GM21619 (cell line): Measurements from ENCODE around the gene GATB.
"Not testable (repeated sequence)": the region's sequence is repeated elsewhere in the genome, so short reads cannot be mapped to it uniquely, and the experiment has no call there.

Source experiments
- ATAC-seq: cut with Tn5 transposase; IDR thresholded peaks from one replicate; pipeline ENCODE4 v1.9.1; 2021; ENCODE audit not compliant: unreplicated experiment

GATB gene

DNA sequence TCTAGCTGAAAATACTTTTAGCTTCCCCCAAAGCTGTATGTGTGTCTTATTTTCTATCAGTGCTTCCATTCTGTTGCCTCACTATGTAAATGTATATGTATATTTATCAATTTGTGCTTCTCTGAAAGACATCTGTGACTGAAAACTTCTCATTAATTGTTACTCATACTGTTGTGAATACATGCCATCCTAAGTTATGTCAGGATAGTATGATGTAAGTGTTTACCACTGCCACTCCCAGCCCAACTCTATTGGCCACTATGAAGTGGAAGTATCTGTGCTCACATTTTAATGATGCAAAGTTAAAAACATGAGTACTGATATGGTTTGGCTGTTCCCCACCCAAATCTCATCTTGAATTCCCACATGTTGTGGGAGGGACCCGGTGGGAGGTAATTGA is 24.4 kb downstream of the GATB start:
- no peak for ATAC-seq

DNA sequence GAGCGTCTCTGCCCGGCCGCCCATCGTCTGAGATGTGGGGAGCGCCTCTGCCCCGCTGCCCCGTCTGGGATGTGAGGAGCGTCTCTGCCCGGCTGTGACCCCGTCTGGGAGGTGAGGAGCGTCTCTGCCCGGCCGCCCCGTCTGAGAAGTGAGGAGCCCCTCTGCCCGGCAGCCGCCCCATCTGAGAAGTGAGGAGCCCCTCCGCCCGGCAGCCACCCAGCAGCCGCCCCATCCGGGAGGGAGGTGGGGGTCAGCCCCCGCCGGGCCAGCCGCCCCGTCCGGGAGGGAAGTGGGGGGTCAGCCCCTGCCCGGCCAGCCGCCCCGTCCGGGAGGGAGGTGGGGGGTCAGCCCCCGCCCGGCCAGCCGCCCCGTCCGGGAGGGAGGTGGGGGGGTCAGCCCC is 29.1 kb downstream of the GATB start:
- not testable (repeated sequence) for ATAC-seq

DNA sequence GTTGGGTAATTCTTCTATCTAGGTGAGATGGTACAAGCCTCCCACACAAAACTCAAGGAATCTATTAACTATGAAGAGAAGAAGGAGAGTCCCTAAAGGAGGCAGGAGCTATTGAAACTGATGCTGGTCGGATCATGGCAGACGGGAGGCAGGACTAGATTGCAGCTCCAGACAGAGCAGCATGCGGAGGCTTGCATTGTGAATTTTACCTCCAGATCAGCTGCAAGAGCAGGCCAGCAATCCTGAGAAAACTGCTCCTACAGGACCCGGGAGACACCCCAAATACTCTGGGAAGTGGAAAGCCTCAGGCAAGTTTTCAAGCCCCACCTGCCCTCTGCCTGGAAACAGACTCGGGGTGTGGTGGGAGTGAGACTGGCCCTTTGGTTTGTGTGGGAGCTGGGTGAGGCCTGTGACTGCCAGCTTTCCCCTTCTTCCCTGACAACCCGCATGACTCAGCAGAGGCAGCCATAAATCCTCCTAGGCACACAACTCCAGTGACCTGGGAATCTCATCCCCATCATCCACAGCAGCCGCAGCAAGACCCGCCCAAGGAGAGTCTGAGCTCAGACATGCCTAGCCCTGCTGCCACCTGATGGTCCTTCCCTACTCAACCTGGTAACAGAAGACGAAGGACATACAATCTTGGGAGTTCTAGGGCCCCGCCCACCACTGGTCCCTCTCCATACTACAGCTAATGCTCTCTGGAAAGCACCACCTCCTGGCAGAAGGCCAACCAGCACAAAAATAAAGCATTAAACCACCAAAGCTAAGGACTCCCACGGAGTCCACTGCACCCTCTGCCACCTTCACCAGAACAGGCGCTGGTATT is 30.9 kb downstream of the GATB start:
- no peak for ATAC-seq

DNA sequence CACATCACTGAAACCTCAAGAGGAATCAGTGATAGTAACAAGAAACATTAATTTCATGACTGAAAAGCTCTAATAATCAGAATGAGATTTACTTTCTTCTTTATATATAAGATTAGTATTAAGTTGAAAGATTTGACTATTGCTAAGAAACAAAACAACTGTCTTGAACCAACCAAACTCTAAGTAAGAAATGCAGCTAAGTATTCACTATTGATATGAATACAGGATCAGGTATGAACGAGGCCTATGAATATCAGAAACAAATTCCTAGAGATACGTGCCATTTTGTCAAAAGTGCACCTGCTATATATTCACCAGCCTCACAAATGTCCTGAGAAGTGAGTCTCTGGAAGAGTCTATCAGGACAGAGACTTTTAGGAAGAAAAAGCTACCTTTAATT is 32.1 kb downstream of the GATB start:
- ATAC-seq = no peak

DNA sequence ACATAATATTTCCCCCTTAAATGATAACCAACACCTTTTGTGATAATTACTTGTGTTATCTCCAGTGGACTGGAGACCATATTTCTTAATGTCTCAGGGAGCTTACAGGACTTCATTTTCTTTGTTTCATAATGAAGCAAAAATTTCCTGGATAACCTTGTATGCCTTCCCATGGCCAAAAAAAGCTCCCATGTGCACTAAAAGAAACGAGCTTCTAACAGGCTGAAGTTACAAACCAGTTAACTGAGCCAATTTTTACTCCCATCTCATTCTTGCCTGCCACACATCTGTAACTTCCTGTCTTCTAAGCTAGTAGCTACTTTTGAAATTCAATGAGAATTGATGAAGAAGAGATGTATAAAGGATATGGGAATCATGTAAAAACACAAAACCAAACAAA is 32.8 kb downstream of the GATB start:
- no peak for ATAC-seq

DNA sequence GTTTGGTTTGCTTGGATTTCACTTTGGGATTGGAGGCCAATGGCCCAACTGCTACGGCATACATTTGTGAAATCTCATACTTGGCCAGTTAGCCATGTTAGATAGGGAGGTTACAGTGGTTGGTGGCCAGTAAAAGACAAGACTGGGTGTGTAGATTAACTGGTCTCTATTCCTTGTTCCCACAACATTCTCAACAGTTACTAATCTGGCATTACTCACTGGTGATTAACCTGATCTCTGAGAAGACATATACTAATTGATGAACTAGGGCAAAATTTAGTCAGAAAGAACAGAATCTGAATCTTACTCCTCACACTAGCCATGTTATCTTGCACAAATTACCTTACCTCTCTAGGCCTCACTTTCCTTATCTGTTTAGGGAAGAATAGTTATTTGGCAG is 33.4 kb downstream of the GATB start:
- ATAC-seq = no peak

DNA sequence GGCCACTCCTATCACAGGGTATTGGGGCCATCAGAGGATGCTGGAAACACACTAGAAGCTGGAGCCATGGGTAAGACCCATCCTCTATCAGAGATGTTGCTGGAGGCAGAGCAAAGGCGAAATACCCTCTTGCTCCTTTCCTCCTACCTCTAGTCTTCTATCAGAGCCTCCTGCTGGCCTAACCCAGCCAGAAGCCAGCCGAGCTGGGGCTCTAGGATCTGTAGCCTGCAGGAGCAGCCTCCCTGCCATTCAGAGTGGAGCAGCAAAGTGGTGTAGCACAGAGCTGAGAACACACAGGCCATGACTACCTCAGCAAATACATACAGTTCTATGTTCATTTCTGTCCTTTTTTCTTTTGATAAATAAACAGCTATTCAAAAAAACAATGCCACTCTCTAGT is 35.7 kb downstream of the GATB start:
- no peak for ATAC-seq

DNA sequence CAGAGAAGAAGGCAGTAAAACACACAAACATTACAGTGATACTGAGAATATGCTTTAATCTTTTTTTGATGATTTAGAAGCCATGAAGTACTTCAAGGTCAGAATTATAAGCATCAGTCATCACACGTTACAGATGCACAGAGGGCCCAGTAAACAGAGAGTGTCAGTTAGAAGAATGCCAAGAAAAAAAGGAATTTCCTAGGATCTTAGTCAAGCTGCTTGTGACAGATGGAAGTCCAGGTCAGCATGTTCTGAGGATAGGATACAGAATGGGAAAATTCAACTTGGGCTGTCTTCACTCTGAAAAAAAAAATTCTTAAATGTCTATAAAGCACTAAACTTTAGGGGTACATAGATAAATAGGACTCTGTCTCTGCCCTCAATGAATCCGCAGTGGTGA is 38.9 kb downstream of the GATB start:
- ATAC-seq = no peak

DNA sequence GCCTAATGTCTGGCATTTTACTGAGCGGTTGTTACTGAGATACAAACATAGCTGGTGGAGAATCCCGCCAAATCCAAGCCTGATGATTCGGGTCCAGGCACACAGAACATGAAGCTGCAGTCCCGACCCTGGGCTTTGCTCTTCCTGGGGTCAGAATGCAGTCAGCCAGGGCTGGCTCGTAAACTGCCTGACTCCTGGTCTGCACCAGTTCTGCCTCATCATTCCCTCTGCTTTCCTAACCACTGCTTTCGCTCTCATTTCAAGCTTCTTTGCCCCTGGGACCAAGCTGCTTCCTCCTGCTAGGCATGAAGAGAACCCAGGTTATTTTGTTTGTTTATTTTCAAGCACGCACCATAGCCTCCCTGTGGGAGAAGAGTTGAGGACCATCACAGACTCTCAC is 39.3 kb downstream of the GATB start:
- no peak for ATAC-seq

DNA sequence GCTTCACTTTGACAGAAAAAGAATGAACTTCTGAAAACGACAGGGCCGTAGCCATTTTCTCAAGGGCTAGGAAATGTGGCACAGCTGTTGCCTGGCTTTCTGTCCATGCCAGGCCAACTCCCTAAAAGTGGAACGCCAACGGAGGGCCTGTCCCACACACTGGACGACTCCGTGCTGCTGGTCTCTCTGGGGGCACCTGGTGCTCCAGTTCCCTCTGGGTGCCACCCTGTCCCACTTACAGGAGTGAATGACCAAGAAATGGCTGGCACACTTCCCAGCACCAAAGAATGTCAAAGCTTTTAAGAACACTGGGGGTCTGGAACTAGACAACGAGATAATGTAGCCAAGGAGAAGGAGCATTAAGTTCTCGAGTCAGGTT is 40.9 kb downstream of the GATB start:
- ATAC-seq = no peak

DNA sequence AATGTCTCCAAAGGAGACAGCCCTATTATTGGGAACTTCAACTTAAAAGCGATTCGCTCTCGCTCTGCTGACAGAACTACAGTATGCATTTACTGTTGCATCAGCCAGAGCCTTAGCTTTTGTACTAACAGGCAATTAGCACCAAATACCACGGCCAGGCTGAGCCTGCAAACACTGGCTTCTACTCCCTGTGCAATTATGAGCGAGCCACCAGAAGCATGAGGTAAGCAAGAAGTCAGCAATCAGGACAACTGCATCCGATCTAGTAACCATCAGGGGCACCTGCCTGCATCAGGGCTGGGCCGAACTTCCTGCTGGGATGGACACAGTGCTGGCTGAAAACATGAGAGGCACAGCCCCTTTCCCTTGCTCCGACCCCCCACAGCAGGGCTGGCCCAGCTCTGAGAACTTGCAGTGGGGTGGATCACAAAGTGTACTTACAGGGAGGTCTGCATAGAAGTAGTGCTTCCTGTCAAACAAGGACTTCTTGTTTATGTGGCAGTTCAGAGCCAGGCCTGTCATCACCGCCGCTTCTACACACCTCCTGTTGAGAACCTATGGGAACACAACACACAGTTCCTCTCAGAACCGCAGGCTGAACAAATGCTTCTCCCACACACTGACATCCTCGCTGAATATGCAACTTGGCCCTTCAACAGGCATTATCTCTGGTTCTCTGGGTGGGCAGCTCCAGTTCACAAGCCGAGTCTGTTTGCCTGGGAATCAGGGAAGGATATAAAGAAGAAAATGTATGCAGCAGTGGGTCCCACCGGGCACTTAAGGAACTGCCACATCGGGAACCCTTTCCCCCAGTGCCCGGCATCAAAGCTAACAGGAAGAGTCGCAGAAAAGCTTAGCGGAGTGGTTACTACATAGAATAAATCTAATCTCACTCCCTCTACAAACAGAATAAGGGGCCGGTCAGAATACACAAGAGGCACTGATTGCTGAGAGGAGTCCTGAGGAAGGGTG is 41.5 kb downstream of the GATB start:
- ATAC-seq = no peak

DNA sequence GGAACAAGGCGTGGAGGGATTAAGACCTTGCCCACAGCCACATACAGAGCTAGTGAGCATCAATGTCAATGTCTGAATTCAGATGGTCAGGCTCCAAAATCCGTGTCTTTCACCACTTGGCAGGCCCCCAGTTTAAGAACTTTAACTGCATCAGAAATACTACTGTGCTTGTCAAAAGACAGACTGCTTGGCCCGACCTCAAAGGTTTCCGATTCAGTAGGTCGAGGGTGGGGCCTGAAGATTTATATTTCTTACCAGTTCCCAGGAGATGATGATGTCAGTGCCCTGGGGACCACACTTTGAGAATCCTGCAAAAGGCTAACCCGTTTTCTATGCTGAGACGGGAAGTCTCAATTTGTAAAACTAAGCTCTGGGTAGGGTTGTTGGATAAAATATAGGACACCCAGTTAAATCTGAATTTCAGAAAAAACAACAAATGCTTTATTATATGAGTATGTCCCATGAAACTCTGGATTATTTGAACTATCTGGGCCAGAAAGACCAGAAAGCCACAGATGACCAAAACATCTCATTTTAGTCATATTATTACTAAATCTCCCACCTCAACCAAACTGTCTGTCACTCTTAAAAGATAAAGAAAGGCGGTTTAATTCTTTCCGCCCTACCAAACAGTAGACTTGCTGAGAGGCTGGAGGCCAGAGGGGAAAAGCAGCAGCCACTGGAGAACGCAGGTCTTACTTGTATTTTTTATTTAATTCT is 42.7 kb downstream of the GATB start:
- ATAC-seq = no peak

DNA sequence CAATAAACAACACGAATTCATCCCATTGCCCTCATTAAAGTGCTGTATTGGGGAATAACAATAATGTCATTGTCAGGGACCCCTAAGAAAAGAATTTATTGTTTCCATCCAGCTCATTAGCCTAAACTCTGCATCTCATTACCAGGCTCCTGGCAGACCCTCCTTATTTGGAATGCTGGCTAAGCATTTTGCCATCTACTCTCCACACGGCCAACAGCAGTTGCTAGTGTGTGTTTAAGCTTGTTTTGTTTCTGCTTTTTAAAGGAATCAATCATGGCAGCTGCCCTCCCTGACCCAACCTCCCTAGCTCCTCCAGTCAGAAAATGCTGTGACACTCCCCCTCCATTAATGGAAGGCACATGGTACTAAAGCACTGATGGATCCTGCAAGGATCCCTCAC is 43.5 kb downstream of the GATB start:
- ATAC-seq = no peak

DNA sequence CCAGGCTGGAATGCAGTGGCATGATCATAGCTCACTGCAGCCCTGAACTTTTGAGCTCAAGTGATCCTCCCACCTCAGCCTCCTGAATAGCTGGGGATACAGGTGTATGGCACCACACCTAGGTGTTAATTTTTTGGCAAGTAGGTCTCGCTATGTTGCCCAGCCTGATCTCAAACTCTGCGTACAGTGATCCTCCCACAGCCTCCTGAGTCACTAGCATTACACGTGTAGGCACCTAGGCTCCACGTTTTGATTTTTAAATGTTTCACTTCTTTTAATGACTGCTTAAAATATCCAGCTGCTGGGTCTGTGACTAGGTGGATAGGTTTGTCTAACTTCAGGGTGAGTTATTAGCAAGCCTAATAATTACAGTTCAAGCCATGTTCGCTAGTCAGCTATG is 44.5 kb downstream of the GATB start:
- ATAC-seq = no peak

DNA sequence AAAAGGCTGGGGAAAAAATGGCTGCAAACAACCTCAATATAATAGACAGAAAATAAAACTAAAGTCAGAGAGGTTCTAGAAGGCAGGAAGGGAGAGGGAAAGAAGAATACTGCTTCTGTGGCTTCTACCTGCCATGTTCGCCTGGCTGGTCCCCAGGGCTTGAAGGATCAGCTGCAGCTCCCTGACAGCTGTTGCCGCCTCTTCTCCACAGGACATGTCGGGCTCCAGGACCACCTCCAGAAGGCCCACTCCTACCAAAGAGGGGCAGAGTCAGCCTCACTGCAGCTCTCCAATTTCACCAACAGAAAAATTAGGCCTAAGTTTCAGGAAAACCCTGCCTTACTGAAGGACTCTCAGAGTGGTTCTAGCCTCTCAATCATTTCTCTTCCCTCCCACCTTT is 44.9 kb downstream of the GATB start:
- ATAC-seq = no peak

DNA sequence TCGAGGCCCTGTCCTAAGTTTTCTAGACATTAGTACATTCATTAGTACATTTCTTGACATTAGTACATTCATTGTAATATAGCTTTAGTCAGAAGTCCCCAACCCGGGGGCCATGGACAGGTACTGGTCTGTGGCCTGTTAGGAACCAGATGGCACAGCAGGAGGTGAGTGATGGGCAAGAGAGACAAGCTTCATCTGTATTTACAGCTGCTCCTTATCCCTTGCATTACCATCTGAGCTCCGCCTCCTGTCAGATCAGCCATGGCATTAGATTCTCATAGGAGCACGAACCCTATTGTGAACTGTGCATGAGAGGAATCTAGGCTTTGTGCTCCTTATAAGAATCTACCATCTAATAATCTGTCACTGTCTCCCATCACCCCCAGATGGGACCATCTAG is 48.0 kb downstream of the GATB start:
- no peak for ATAC-seq

DNA sequence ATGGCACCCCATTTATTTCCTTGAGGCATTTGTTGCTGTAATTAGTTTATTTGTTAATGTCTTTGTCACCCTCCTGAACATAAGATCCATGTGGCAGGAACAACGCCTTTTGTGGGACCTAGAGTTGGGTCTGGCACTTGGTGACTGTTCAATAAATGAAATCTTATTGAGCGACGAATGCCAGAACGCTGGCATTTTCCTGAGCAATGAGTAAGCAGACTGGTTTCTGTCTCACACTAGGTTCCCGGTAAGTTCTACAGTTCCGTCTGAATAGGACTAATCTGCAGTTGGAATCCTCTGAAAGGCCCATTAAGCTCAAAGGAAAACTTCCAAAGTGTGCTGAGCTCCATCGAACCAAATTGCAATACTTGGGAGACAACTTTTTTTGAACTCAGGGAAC is 49.2 kb downstream of the GATB start:
- no peak for ATAC-seq

DNA sequence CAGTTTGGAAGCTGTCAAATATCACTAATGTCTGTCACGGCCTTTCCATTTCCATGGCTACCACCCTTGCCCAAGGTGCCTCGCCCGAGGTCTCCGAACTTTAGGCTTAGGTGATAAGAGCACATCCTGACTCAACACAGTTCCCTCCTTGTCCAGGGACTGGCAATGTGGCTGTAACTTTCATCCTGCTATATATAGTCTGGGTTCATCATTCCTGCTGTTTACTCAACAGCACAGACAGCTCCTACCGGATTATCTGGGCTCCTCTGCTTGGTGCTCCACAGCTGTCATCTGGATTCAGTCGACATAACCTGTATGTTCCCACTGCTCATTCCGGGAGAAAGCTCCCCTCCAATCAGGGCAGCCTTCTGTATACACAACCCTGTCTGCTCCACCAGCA is 51.2 kb downstream of the GATB start:
- no peak for ATAC-seq

DNA sequence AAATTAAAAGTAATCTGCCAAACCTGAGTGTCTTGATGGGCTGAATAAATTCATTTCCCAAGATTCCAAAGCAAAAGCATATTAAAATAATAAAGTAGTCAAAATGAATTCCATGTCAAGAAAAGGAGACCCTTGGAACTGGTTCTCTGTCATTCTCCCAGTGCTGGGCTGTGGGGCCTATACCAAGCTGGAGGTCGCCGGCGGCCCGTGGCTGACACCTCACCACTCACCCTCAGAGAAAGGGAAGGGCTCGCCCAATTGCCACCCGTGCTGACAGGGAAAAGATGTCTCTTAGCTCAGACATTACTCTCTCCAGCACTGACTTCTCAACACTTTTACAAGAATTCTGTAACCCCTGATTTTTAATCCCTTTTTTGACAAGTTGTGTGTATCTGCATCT is 51.7 kb downstream of the GATB start:
- no peak for ATAC-seq

DNA sequence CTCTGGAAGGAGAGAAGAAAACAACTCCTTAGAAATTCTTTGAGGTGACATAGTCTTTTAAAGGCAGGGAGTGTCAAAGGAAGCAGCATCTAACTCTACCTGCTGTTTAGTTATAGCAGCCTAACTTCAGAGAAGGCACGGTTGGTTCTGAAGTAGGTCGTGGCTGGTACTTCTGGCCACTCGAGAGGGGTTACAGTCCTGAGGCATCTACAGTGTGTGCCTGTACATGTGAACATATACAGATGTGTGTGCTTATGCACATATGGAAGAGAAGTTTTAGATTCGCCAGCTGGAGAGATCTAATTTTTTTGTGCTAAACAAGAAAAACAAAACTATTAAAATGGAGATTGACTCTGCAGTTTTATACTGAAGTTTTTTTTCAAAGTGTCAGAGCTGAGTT is 52.7 kb downstream of the GATB start:
- ATAC-seq = no peak

DNA sequence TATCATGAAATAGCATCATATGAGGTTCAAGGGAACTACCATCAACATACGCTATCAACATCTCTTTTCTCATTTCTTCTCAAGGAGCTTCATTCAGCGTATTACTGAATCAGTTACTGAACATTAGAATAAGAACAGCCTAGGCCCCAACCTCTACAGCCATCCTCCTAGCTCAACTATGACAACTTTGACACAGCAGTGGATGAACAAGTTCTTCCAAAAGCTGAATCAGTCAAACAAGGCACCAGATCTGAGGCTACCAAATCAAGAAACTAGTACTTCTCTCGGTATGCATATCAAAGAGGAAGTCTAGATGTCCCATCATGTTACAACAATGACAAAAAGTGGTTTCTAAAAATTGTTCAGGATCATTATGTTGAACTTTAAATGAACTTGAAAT is 57.4 kb downstream of the GATB start:
- ATAC-seq = no peak

DNA sequence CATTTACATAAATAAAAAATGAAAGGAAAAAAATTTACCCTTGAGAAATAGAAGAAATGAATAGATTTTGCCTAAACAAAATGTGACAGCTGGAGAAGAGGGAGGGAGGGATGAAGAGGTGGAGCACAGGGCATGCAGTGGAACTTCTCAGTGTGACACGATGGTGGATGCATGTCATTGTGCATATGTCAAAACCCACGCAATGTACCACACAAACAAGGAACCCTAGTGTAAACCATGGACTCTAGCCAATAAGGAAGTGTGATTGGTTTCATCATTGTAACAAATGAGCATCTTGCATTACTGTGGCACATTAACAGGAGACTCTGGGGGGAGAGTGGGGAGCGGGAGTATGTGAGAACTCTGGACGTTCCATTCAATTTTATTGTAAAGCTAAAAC is 58.6 kb downstream of the GATB start:
- ATAC-seq = no peak
